H9 (cell line): Measurements from ENCODE around the gene B9D2. TPM values are rescaled to one million over a fixed set of nuclear protein-coding genes. Genes with fewer than 3 reads are reported as not detected.

Source experiments
- DNase-seq: peaks from one replicate; pipeline ENCODE4 v3.0.0-alpha.2; 2017
- H2AFZ ChIP-seq: one replicate; pipeline ENCODE4 v1.6.1; 2013; ENCODE audit warnings: mild to moderate bottlenecking, low read length, control low read depth, moderate library complexity
- H2AK5ac ChIP-seq: 2 replicates; pipeline ENCODE4 v1.6.1; 2013; ENCODE audit warnings: low read length, control low read depth, mixed read lengths; ENCODE audit not compliant: insufficient read length
- H2BK120ac ChIP-seq: one replicate; pipeline ENCODE4 v1.6.1; 2013; ENCODE audit warnings: low read depth, mild to moderate bottlenecking, low read length, control low read depth, inconsistent platforms; ENCODE audit not compliant: poor library complexity, severe bottlenecking
- H2BK12ac ChIP-seq: 2 replicates; pipeline ENCODE4 v1.6.1; 2013; ENCODE audit warnings: low read length, control low read depth, mixed read lengths, low read depth; ENCODE audit not compliant: insufficient read length
- H2BK15ac ChIP-seq: 2 replicates; pipeline ENCODE4 v1.6.1; 2013; ENCODE audit warnings: low read depth, low read length, control low read depth
- H2BK20ac ChIP-seq: one replicate; pipeline ENCODE4 v1.6.1; 2013; ENCODE audit warnings: low read depth, mild to moderate bottlenecking, low read length, control low read depth, inconsistent platforms; ENCODE audit not compliant: poor library complexity, severe bottlenecking
- H2BK5ac ChIP-seq: 2 replicates; pipeline ENCODE4 v1.6.1; 2013; ENCODE audit warnings: low read length, control low read depth, mixed read lengths; ENCODE audit not compliant: insufficient read length
- H3K14ac ChIP-seq: 2 replicates; pipeline ENCODE4 v1.6.1; 2013; ENCODE audit warnings: low read length, control low read depth; ENCODE audit not compliant: insufficient read depth
- H3K18ac ChIP-seq: 2 replicates; pipeline ENCODE4 v1.6.1; 2013; ENCODE audit warnings: low read depth, mild to moderate bottlenecking, mixed read lengths, low read length, control low read depth; ENCODE audit not compliant: insufficient read length
- H3K23ac ChIP-seq: 2 replicates; pipeline ENCODE4 v1.6.1; 2013; ENCODE audit warnings: low read length, control low read depth, mixed read lengths, low read depth; ENCODE audit not compliant: insufficient read length
- H3K23me2 ChIP-seq: 2 replicates; pipeline ENCODE4 v1.6.1; 2013; ENCODE audit warnings: low read depth, mild to moderate bottlenecking, mixed read lengths, low read length, control low read depth; ENCODE audit not compliant: insufficient read length, poor library complexity, severe bottlenecking
- H3K27ac ChIP-seq: 2 replicates; pipeline ENCODE4 v1.5.1; 2013; ENCODE audit warnings: low read length, control low read depth, mixed read lengths, low read depth; ENCODE audit not compliant: insufficient read length
- H3K27me3 ChIP-seq: 2 replicates; pipeline ENCODE4 v1.6.1; 2013; ENCODE audit warnings: low read length, control low read depth, inconsistent platforms; ENCODE audit not compliant: insufficient read depth
- H3K4ac ChIP-seq: 2 replicates; pipeline ENCODE4 v1.6.1; 2013; ENCODE audit warnings: low read depth, mild to moderate bottlenecking, control low read depth, inconsistent platforms, low read length, moderate library complexity
- H3K4me1 ChIP-seq: 2 replicates; pipeline ENCODE4 v1.6.1; 2013; ENCODE audit warnings: low read length, control low read depth, inconsistent platforms; ENCODE audit not compliant: insufficient read depth
- H3K4me2 ChIP-seq: 2 replicates; pipeline ENCODE4 v1.6.1; 2013; ENCODE audit warnings: low read length, control low read depth, mixed read lengths; ENCODE audit not compliant: insufficient read length, insufficient read depth
- H3K56ac ChIP-seq: 2 replicates; pipeline ENCODE4 v1.6.1; 2013; ENCODE audit warnings: low read depth, mild to moderate bottlenecking, mixed read lengths, low read length, control low read depth; ENCODE audit not compliant: insufficient read length
- H3K79me1 ChIP-seq: 2 replicates; pipeline ENCODE4 v1.6.1; 2013; ENCODE audit warnings: low read depth, mild to moderate bottlenecking, moderate library complexity, low read length, control low read depth, inconsistent platforms; ENCODE audit not compliant: insufficient read depth, poor library complexity, severe bottlenecking
- H3K79me2 ChIP-seq: 2 replicates; pipeline ENCODE4 v1.6.1; 2013; ENCODE audit warnings: low read length, control low read depth, inconsistent platforms; ENCODE audit not compliant: insufficient read depth
- H3K9ac ChIP-seq: 2 replicates; pipeline ENCODE4 v1.6.1; 2013; ENCODE audit warnings: low read length, control low read depth, mixed read lengths; ENCODE audit not compliant: insufficient read length; ENCODE audit errors: extremely low read depth
- H3K9me3 ChIP-seq: one replicate; pipeline ENCODE4 v1.6.1; 2013; ENCODE audit warnings: low read depth, low read length, inconsistent platforms; ENCODE audit not compliant: control insufficient read depth
- H3T11ph ChIP-seq: one replicate; pipeline ENCODE4 v1.6.1; 2013; ENCODE audit warnings: mild to moderate bottlenecking, low read length, control low read depth, inconsistent platforms
- H4K20me1 ChIP-seq: one replicate; pipeline ENCODE4 v1.6.1; 2013; ENCODE audit not compliant: control insufficient read depth, insufficient read length, insufficient read depth
- H4K5ac ChIP-seq: 2 replicates; pipeline ENCODE4 v1.6.1; 2013; ENCODE audit warnings: low read depth, mild to moderate bottlenecking, mixed read lengths, low read length, control low read depth; ENCODE audit not compliant: insufficient read length
- H4K8ac ChIP-seq: replicated peaks from 2 replicates; pipeline ENCODE4 v1.6.1; 2013; ENCODE audit warnings: low read length, control low read depth, mixed read lengths, low read depth; ENCODE audit not compliant: insufficient read length
- H4K91ac ChIP-seq: 2 replicates; pipeline ENCODE4 v1.6.1; 2013; ENCODE audit warnings: low read depth, mild to moderate bottlenecking, moderate library complexity, mixed read lengths, low read length, control low read depth; ENCODE audit not compliant: insufficient read length
- H3K27ac Mint-ChIP-seq, 3 experiments: 2 replicates in 2 of 3; 3 replicates in 1 of 3; pipeline ENCODE4 v1.8.0; 2020 to 2021; ENCODE audit warnings: mixed read lengths in 3 of 3, mild to moderate bottlenecking in 1 of 3, moderate library complexity in 1 of 3
- H3K27me3 Mint-ChIP-seq: 2 replicates; pipeline ENCODE4 v1.8.0; 2021; ENCODE audit warnings: low read depth, mild to moderate bottlenecking, moderate library complexity, mixed read lengths
- H3K36me3 Mint-ChIP-seq, 3 experiments: 2 replicates in 2 of 3; 3 replicates in 1 of 3; pipeline ENCODE4 v1.8.0; 2020 to 2021; ENCODE audit warnings: low read depth in 3 of 3, mixed read lengths in 3 of 3; ENCODE audit not compliant: insufficient read depth in 1 of 3
- H3K4me1 Mint-ChIP-seq, 2 experiments: 2 replicates each; pipeline ENCODE4 v1.8.0; 2020; ENCODE audit warnings: mixed read lengths in 2 of 2
- H3K4me3 Mint-ChIP-seq, 2 experiments: 2 replicates in 1 of 2; 3 replicates in 1 of 2; pipeline ENCODE4 v1.8.0; 2020 to 2021; ENCODE audit warnings: mild to moderate bottlenecking in 2 of 2, mixed read lengths in 2 of 2, moderate library complexity in 1 of 2
- H3K9me3 Mint-ChIP-seq, 2 experiments: 2 replicates in 1 of 2; 3 replicates in 1 of 2; pipeline ENCODE4 v1.8.0; 2020; ENCODE audit warnings: mild to moderate bottlenecking in 2 of 2, mixed read lengths in 2 of 2, moderate library complexity in 1 of 2
- WGBS: extraction: QIAGEN DNeasy Blood & Tissue Kit; methylation state at CpG from one replicate; pipeline ENCODE4 v1.1.7; 2013; ENCODE audit warnings: missing lambda C conversion rate, low lambda C conversion rate, mixed read lengths; ENCODE audit not compliant: insufficient read length; ENCODE audit errors: extremely low coverage; 5-methylcytosine and 5-hydroxymethylcytosine counted together
- total RNA-seq: library from RNA; stranded (reverse); gene quantifications from 2 replicates; pipeline ENCODE4 v1.2.1, GENCODE V29; 2021
- TF ChIP-seq, protein P1 (sequence below): fragments of 200-600 bp; sonication (generic); conservative IDR thresholded peaks from 3 replicates; pipeline ENCODE4 v1.8.0; 2021; ENCODE audit warnings: antibody characterized with exemption, mild to moderate bottlenecking

B9D2 gene
- total RNA-seq, 1 experiment from 2014 or later = 4.8 TPM

GRCh38 chr19:41307954-41308449 lies 55.9 kb downstream of the B9D2 start:
- WGBS = no CpG with 5 or more reads among the region's 4 CpGs
- no peak for DNase-seq
- Histone ChIP-seq H2AK5ac (no peak overlapping the region), H2BK15ac (no peak overlapping the region), H3K79me1 (no peaks in the 10 kb centered on the region), H3K56ac (no peak overlapping the region), H3T11ph (no peak overlapping the region), H3K4ac (no peak overlapping the region), H3K9ac (no peak overlapping the region), H2BK120ac (no peak overlapping the region), H3K18ac (no peak overlapping the region), H2BK12ac (no peak overlapping the region), H3K14ac (no peak overlapping the region), H3K23ac (no peak overlapping the region), H3K79me2 (no peaks in the 10 kb centered on the region), H2BK5ac (no peak overlapping the region), H3K27ac (no peak overlapping the region), H2AFZ (no peak overlapping the region), H3K4me1 (no peaks in the 10 kb centered on the region), H3K4me2 (no peak overlapping the region), H2BK20ac (no peak overlapping the region), H3K27me3 (no peaks in the 10 kb centered on the region), H3K23me2 (peaks cover 12% of the 10 kb centered on the region), H4K20me1 (peaks cover 2% of the 10 kb centered on the region), H4K8ac (no peak overlapping the region), H4K5ac (no peak overlapping the region), H3K9me3 (no peaks in the 10 kb centered on the region), H4K91ac (no peak overlapping the region)
- H3K9me3 Mint-ChIP-seq = peaks cover 0 to 3% of the 10 kb centered on the region in 2 experiments; a peak in 1 of 5 replicates
- peak overlapping the region in 1 of 2 experiments; percentile 98; a peak in 2 of 5 replicates for H3K4me3 Mint-ChIP-seq
- peak overlapping the region; percentile 89 to 96 (median 95) for H3K27ac Mint-ChIP-seq
- TF ChIP-seq, protein P1, sequence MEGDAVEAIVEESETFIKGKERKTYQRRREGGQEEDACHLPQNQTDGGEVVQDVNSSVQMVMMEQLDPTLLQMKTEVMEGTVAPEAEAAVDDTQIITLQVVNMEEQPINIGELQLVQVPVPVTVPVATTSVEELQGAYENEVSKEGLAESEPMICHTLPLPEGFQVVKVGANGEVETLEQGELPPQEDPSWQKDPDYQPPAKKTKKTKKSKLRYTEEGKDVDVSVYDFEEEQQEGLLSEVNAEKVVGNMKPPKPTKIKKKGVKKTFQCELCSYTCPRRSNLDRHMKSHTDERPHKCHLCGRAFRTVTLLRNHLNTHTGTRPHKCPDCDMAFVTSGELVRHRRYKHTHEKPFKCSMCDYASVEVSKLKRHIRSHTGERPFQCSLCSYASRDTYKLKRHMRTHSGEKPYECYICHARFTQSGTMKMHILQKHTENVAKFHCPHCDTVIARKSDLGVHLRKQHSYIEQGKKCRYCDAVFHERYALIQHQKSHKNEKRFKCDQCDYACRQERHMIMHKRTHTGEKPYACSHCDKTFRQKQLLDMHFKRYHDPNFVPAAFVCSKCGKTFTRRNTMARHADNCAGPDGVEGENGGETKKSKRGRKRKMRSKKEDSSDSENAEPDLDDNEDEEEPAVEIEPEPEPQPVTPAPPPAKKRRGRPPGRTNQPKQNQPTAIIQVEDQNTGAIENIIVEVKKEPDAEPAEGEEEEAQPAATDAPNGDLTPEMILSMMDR = no peak
- H3K27me3 Mint-ChIP-seq = peaks cover 1% of the 10 kb centered on the region; the same call in 1 of the 2 replicates
- H3K36me3 Mint-ChIP-seq = peaks cover 43 to 60% (median 58%) of the 10 kb centered on the region in 3 experiments
- peaks cover 20 to 33% of the 10 kb centered on the region in 2 experiments for H3K4me1 Mint-ChIP-seq
